IMR-90 (cell line): Measurements from ENCODE around the gene PSEN1. TPM values are rescaled to one million over a fixed set of nuclear protein-coding genes. Genes with fewer than 3 reads are reported as not detected.

Experiments
- ATAC-seq: fragments of 200-7000 bp; cut with Tn5 transposase; 2 replicates; pipeline ENCODE4 v1.9.1; 2020; ENCODE audit warnings: low read depth, mild to moderate bottlenecking, moderate library complexity
- Bru-seq: library from RNA; stranded (reverse); fragments of 400-500 nt; gene quantifications from one replicate; lab custom pipeline; 2021; lab: Mats Ljungman, UMichigan
- BruChase-seq, 2 experiments: library from RNA; stranded (reverse); fragments of 400-500 nt; gene quantifications; one replicate each; lab custom pipeline; 2021; lab: Mats Ljungman, UMichigan
- BruUV-seq: library from RNA; stranded (reverse); fragments of 400-500 nt; replicated peaks from 2 replicates; lab custom pipeline; 2021; lab: Mats Ljungman, UMichigan
- CTCF ChIA-PET: fragments of 300-600 bp; formaldehyde crosslinking; extraction: SDS; loops from one replicate; lab custom pipeline; 2021; ENCODE audit warnings: antibody characterized with exemption; lab: Yijun Ruan, JAX
- POLR2A ChIA-PET: fragments of 300-600 bp; sonication (Branson Sonifier 250); formaldehyde crosslinking; loops from one replicate; lab custom pipeline; 2022; ENCODE audit warnings: antibody characterized with exemption; ENCODE audit not compliant: unreplicated experiment; lab: Charles Lee
- DNase-seq: peaks from one replicate; pipeline ENCODE4 v3.0.0; 2013
- H2AFZ ChIP-seq: replicated peaks from 2 replicates; pipeline ENCODE3; 2013; ENCODE audit warnings: low read length, mild to moderate bottlenecking; ENCODE audit not compliant: poor library complexity
- H2AK5ac ChIP-seq: 2 replicates; pipeline ENCODE4 v1.6.1; 2013; ENCODE audit warnings: low read depth, low read length, inconsistent platforms
- H2AK9ac ChIP-seq: replicated peaks from 2 replicates; pipeline ENCODE3; 2013; ENCODE audit warnings: mild to moderate bottlenecking, low read depth, low read length, moderate library complexity; ENCODE audit not compliant: poor library complexity
- H2BK120ac ChIP-seq: 2 replicates; pipeline ENCODE4 v1.6.1; 2013; ENCODE audit warnings: low read depth, low read length, inconsistent platforms
- H2BK15ac ChIP-seq: 3 replicates; pipeline ENCODE4 v1.6.1; 2013; ENCODE audit warnings: low read depth, low read length, inconsistent platforms
- H2BK20ac ChIP-seq: 2 replicates; pipeline ENCODE4 v1.6.1; 2013; ENCODE audit warnings: low read depth, mild to moderate bottlenecking, inconsistent platforms, low read length, moderate library complexity
- H2BK5ac ChIP-seq: 2 replicates; pipeline ENCODE4 v1.6.1; 2013; ENCODE audit warnings: mild to moderate bottlenecking, low read depth, low read length, inconsistent platforms; ENCODE audit not compliant: poor library complexity, severe bottlenecking
- H3K14ac ChIP-seq: replicated peaks from 2 replicates; pipeline ENCODE4 v1.6.1; 2013; ENCODE audit warnings: low read depth, low read length, inconsistent platforms
- H3K18ac ChIP-seq: 2 replicates; pipeline ENCODE4 v1.6.1; 2013; ENCODE audit warnings: low read depth, low read length, control low read depth
- H3K23ac ChIP-seq: 2 replicates; pipeline ENCODE4 v1.6.1; 2013; ENCODE audit warnings: low read depth, low read length, inconsistent platforms
- H3K27ac ChIP-seq: 2 replicates; pipeline ENCODE4 v1.5.1; 2013; ENCODE audit warnings: mild to moderate bottlenecking, control low read depth, low read length; ENCODE audit not compliant: insufficient read depth
- H3K27me3 ChIP-seq: 2 replicates; pipeline ENCODE4 v1.6.1; 2013; ENCODE audit warnings: low read length; ENCODE audit not compliant: control insufficient read depth, insufficient read depth
- H3K36me3 ChIP-seq: 2 replicates; pipeline ENCODE4 v1.6.1; 2013; ENCODE audit warnings: low read length, mixed read lengths; ENCODE audit not compliant: control insufficient read depth, insufficient read depth
- H3K4ac ChIP-seq: 2 replicates; pipeline ENCODE4 v1.6.1; 2013; ENCODE audit warnings: low read depth, low read length, inconsistent platforms
- H3K4me1 ChIP-seq: 2 replicates; pipeline ENCODE4 v1.6.1; 2013; ENCODE audit warnings: low read length, mixed read lengths; ENCODE audit not compliant: control insufficient read depth, insufficient read depth
- H3K4me2 ChIP-seq: 2 replicates; pipeline ENCODE4 v1.6.1; 2013; ENCODE audit warnings: low read depth, mild to moderate bottlenecking, control low read depth, low read length, moderate library complexity
- H3K4me3 ChIP-seq: 2 replicates; pipeline ENCODE4 v1.5.1; 2013; ENCODE audit warnings: low read depth, mild to moderate bottlenecking, control low read depth, low read length, moderate library complexity; ENCODE audit not compliant: insufficient read depth
- H3K56ac ChIP-seq: 2 replicates; pipeline ENCODE4 v1.6.1; 2013; ENCODE audit warnings: low read length, inconsistent platforms; ENCODE audit not compliant: insufficient read depth; ENCODE audit errors: extremely low read depth
- H3K79me1 ChIP-seq, 2 experiments: 2 replicates each; pipeline ENCODE4 v1.6.1; 2013; ENCODE audit warnings: low read length in 2 of 2, inconsistent platforms in 1 of 2, low read depth in 1 of 2
- H3K9ac ChIP-seq: 2 replicates; pipeline ENCODE4 v1.6.1; 2013; ENCODE audit warnings: low read depth, low read length, control low read depth
- H3K9me1 ChIP-seq: 2 replicates; pipeline ENCODE4 v1.6.1; 2013; ENCODE audit warnings: low read length, inconsistent platforms; ENCODE audit not compliant: insufficient read depth
- H3K9me3 ChIP-seq: 2 replicates; pipeline ENCODE4 v1.6.1; 2013; ENCODE audit warnings: low read length; ENCODE audit not compliant: control insufficient read depth, insufficient read depth
- H4K20me1 ChIP-seq: 2 replicates; pipeline ENCODE4 v1.6.1; 2013; ENCODE audit warnings: low read length, inconsistent platforms; ENCODE audit not compliant: insufficient read depth
- H4K5ac ChIP-seq: 2 replicates; pipeline ENCODE4 v1.6.1; 2013; ENCODE audit warnings: mild to moderate bottlenecking, low read depth, low read length, control low read depth
- H4K8ac ChIP-seq, 2 experiments: 2 replicates each; pipeline ENCODE4 v1.6.1; 2013; ENCODE audit warnings: low read depth in 2 of 2, low read length in 2 of 2, control low read depth in 1 of 2, inconsistent platforms in 1 of 2
- H4K91ac ChIP-seq: 2 replicates; pipeline ENCODE4 v1.6.1; 2013; ENCODE audit warnings: low read depth, low read length, inconsistent platforms; ENCODE audit not compliant: insufficient read depth
- BHLHE40 ChIP-seq: fragments of 150-350 bp; IDR thresholded peaks from 2 replicates; pipeline ENCODE4 v1.6.1; 2016; ENCODE audit warnings: mild to moderate bottlenecking, low read depth, low read length
- CEBPB ChIP-seq: IDR thresholded peaks from 2 replicates; pipeline ENCODE4 v1.6.1; 2012; ENCODE audit warnings: low read depth, low read length, improper control_type of control experiment
- CHD1 ChIP-seq: IDR thresholded peaks from 2 replicates; pipeline ENCODE4 v1.6.1; 2012; ENCODE audit warnings: low read depth, low read length, improper control_type of control experiment
- MAFK ChIP-seq: IDR thresholded peaks from 2 replicates; pipeline ENCODE4 v1.6.1; 2012; ENCODE audit warnings: low read depth, low read length, improper control_type of control experiment
- MAZ ChIP-seq: IDR thresholded peaks from 2 replicates; pipeline ENCODE4 v1.6.1; 2012; ENCODE audit warnings: low read depth, mild to moderate bottlenecking, low read length, improper control_type of control experiment, moderate library complexity, borderline replicate concordance
- MXI1 ChIP-seq: IDR thresholded peaks from 2 replicates; pipeline ENCODE4 v1.6.1; 2012; ENCODE audit warnings: low read depth, mild to moderate bottlenecking, low read length, moderate library complexity, borderline replicate concordance
- POLR2A ChIP-seq: IDR thresholded peaks from 2 replicates; pipeline ENCODE4 v1.6.1; 2012; ENCODE audit warnings: mild to moderate bottlenecking, low read depth, low read length
- USF2 ChIP-seq: fragments of 150-350 bp; IDR thresholded peaks from 2 replicates; pipeline ENCODE4 v1.6.1; 2017; ENCODE audit warnings: mild to moderate bottlenecking, antibody characterized with exemption, low read length, low read depth
- WGBS, 2 experiments: methylation state at CpG; one replicate each; pipeline versions ENCODE4 v1.1.5 to v1.1.7; 2013; ENCODE audit warnings: missing lambda C conversion rate in 2 of 2; ENCODE audit not compliant: insufficient read length in 1 of 2; ENCODE audit errors: extremely low coverage in 2 of 2; 5-methylcytosine and 5-hydroxymethylcytosine counted together
- dilution Hi-C: fragments of 300-500 bp; cut with HindIII; formaldehyde crosslinking; loops from one replicate; pipeline ENCODE4 v1.14.3; 2018; ENCODE audit warnings: low sequenced_read_pairs; ENCODE audit not compliant: unreplicated experiment
- in situ Hi-C: fragments of 300-500 bp; cut with MboI; formaldehyde crosslinking; loops from 3 replicates; pipeline ENCODE4 v1.14.3; 2019; ENCODE audit warnings: low sequenced_read_pairs, inconsistent platforms, mixed read lengths
- intact Hi-C: fragments of 100-400 bp; cut with micrococcal nuclease; formaldehyde crosslinking; loops from 2 replicates; pipeline ENCODE4 v1.10.0; 2022
- long read RNA-seq: library from polyadenylated mRNA; unstranded; transcript quantifications from one replicate; pipeline ENCODE4 v2.0.0, GENCODE V29; 2021; ENCODE audit not compliant: unreplicated experiment
- polyA plus RNA-seq, 3 experiments: library from polyadenylated mRNA; depleted of rRNA; stranded (reverse); fragments of >200 nt; gene quantifications; 2 replicates each; pipeline ENCODE4 v1.2.3, GENCODE V29; 2012; ENCODE audit warnings: low replicate concordance in 1 of 3
- total RNA-seq: library from RNA; depleted of rRNA; stranded (reverse); fragments of >200 nt; gene quantifications from 2 replicates; pipeline ENCODE4 v1.2.3, GENCODE V29; 2012; rRNA removed

PSEN1 gene
- total RNA-seq (62.7 and 66.4 TPM in 2 replicates), polyA plus RNA-seq (2012; rRNA removed) (11.7 and 14.8 TPM in 2 replicates), Bru-seq, nascent RNA (percentile 82 among the genes with signal in this experiment), BruChase-seq, experiment 1, labeled RNA remaining after a 6-hour chase (percentile 88 among the genes with signal in this experiment), BruChase-seq, experiment 2, labeled RNA remaining after a 2-hour chase (percentile 79 among the genes with signal in this experiment)
- polyA plus RNA-seq (2012; cell fraction: cytosol; rRNA removed) = 6.3 and 13.4 TPM in 2 replicates
- 4.9 and 18.8 TPM in 2 replicates for polyA plus RNA-seq (2012; cell fraction: nucleus; rRNA removed; ENCODE audit: low replicate concordance)
- long read RNA-seq, full-length matches to known transcripts = 70 of 115 reads
- long read RNA-seq, partial matches to known transcripts = 11 of 115 reads
- long read RNA-seq, other reads (novel, unspliced or antisense) = 34 of 115 reads

GRCh38 chr14:73136387-73137225, at the start of gene PSEN1:
TSS of gene PSEN1 (plus strand) at chr14:73136507. CDS start at chr14:73148020, 11,513 bp downstream.
- Histone ChIP-seq H2BK20ac (no peak within 1 kb of the TSS), H2BK5ac (peak within 1 kb of the TSS; percentile 35), H3K36me3 (no peaks in the 10 kb centered on the region), H3K4me1 (peaks cover 4% of the 10 kb centered on the region), H2AFZ (peak within 1 kb of the TSS; percentile 90), H3K23ac (peak within 1 kb of the TSS; percentile 89), H4K8ac (peak within 1 kb of the TSS; percentile 81 to 88), H3K4me2 (peak within 1 kb of the TSS; percentile 93), H3K56ac (peak within 1 kb of the TSS; percentile 42), H3K9me1 (peaks cover 7% of the 10 kb centered on the region; the same call in 1 of the 2 replicates), H3K79me1 (peaks cover 0 to 27% of the 10 kb centered on the region in 2 experiments; a peak in 2 of 4 replicates), H3K18ac (peak within 1 kb of the TSS; percentile 6; the same call in 1 of the 2 replicates), H3K9me3 (no peaks in the 10 kb centered on the region), H4K5ac (peak within 1 kb of the TSS; percentile 27), H3K27me3 (no peaks in the 10 kb centered on the region), H2AK5ac (peak within 1 kb of the TSS; percentile 72), H3K4ac (peak within 1 kb of the TSS; percentile 70), H3K14ac (peak within 1 kb of the TSS; percentile 65), H2AK9ac (peak within 1 kb of the TSS; percentile 92), H3K27ac (peak within 1 kb of the TSS; percentile 53), H4K20me1 (peaks cover 13% of the 10 kb centered on the region), H4K91ac (peak within 1 kb of the TSS; percentile 56), H3K4me3 (peak within 1 kb of the TSS; percentile 68), H3K9ac (peak within 1 kb of the TSS; percentile 70), H2BK120ac (peak within 1 kb of the TSS; percentile 16; the same call in 1 of the 2 replicates), H2BK15ac (no peak within 1 kb of the TSS)
- WGBS, 2 experiments = 1% methylated on average over 47 of the region's 71 CpGs; no CpG with 5 or more reads in 1 of the 2 experiments
- no TSS peak for BruUV-seq
- in situ Hi-C loops (no loop called here), dilution Hi-C loops (no loop called here), intact Hi-C loops (no loop called here)
- TF ChIP-seq CEBPB (0 out of 2 replicates have a peak, but pooled peaks have one; percentile 43), MXI1 (peak; percentile 17; the same call in 1 of the 2 replicates), POLR2A (peak; percentile 96), MAFK (no peak), BHLHE40 (no peak), USF2 (no peak), CHD1 (0 out of 2 replicates have a peak, but pooled peaks have one; percentile 86), MAZ (peak; percentile 67; the same call in 1 of the 2 replicates)
- peak; percentile 93 for ATAC-seq
- ChIA-PET CTCF (no interaction called here), POLR2A (interaction anchor here (0.6 kb wide), 1 partner anchor 136 kb away, joined by 3 read pairs; no protein-coding TSS in a partner anchor)
- peak; percentile 88 for DNase-seq
